Retina (tissue), 1 donor: Measurements from ENCODE around the gene CHRNA9.
"Not testable (repeated sequence)": the region's sequence is repeated elsewhere in the genome, so short reads cannot be mapped to it uniquely, and the experiment has no call there.

Experiments
- DNase-seq: peaks from one replicate; pipeline ENCODE4 v3.0.0-alpha.2; 2016

Gene CHRNA9

GRCh38 chr4:40349561-40350198 lies 14.5 kb downstream of the CHRNA9 start:
- no peak for DNase-seq

GRCh38 chr4:40350627-40351227 lies 15.6 kb downstream of the CHRNA9 start:
- no peak for DNase-seq

GRCh38 chr4:40354158-40354557 lies 19.0 kb downstream of the CHRNA9 start:
- DNase-seq, result no peak

GRCh38 chr4:40355131-40355530 lies 20.0 kb downstream of the CHRNA9 start:
- DNase-seq, result no peak

GRCh38 chr4:40357738-40358137 lies 22.6 kb downstream of the CHRNA9 start:
- no peak for DNase-seq

- DNase-seq, result no peak
These were observed 26.2 kb downstream of the CHRNA9 start for GRCh38 chr4:40361338-40361737.

GRCh38 chr4:40363382-40363920 lies 28.3 kb downstream of the CHRNA9 start:
- DNase-seq, result no peak

GRCh38 chr4:40363945-40364344 lies 28.8 kb downstream of the CHRNA9 start:
- no peak for DNase-seq

GRCh38 chr4:40365766-40366165 lies 30.6 kb downstream of the CHRNA9 start:
- DNase-seq, result no peak

- no peak for DNase-seq
These were observed 32.3 kb downstream of the CHRNA9 start for GRCh38 chr4:40367451-40367850.

- no peak for DNase-seq
These were observed 34.5 kb downstream of the CHRNA9 start for GRCh38 chr4:40369437-40370274.

GRCh38 chr4:40372651-40373050 lies 37.5 kb downstream of the CHRNA9 start:
- DNase-seq, result no peak

- no peak for DNase-seq
These were observed 38.5 kb downstream of the CHRNA9 start for GRCh38 chr4:40373636-40374035.

GRCh38 chr4:40375095-40375494 lies 40.0 kb downstream of the CHRNA9 start:
- DNase-seq, result no peak

- no peak for DNase-seq
These were observed 40.5 kb downstream of the CHRNA9 start for GRCh38 chr4:40375620-40376019.

GRCh38 chr4:40377512-40378365 lies 42.6 kb downstream of the CHRNA9 start:
- DNase-seq, result no peak

GRCh38 chr4:40378619-40379018 lies 43.5 kb downstream of the CHRNA9 start:
- DNase-seq, result no peak

- no peak for DNase-seq
These were observed 44.1 kb downstream of the CHRNA9 start for GRCh38 chr4:40379248-40379647.

GRCh38 chr4:40380647-40381046 lies 45.5 kb downstream of the CHRNA9 start:
- no peak for DNase-seq

- DNase-seq, result no peak
These were observed 53.1 kb downstream of the CHRNA9 start for GRCh38 chr4:40388239-40388638.

- DNase-seq, result no peak
These were observed 54.9 kb downstream of the CHRNA9 start for GRCh38 chr4:40389986-40390385.

GRCh38 chr4:40392241-40392640 lies 57.1 kb downstream of the CHRNA9 start:
- not testable (repeated sequence) for DNase-seq

GRCh38 chr4:40394236-40394635 lies 59.1 kb downstream of the CHRNA9 start:
- no peak for DNase-seq
